Activated CD8-positive, alpha-beta memory T cell treated with anti-CD3 and anti-CD28 coated beads, Interleukin-2, amount 50 U/mL, for 24 hours (primary cell): Measurements from ENCODE around the gene BAZ1A.
A peak's percentile ranks its signal among the peaks of the same experiment; 100 is the strongest.

Source experiments
- DNase-seq: peaks from one replicate; pipeline ENCODE4 v3.0.0-alpha.2; 2020; ENCODE audit errors: extremely low read depth

Gene BAZ1A

GRCh38 chr14:34723867-34724266 lies 151.3 kb downstream of the BAZ1A start:
- DNase-seq = no peak

GRCh38 chr14:34722723-34723545 lies 152.2 kb downstream of the BAZ1A start:
- DNase-seq = no peak

DNA sequence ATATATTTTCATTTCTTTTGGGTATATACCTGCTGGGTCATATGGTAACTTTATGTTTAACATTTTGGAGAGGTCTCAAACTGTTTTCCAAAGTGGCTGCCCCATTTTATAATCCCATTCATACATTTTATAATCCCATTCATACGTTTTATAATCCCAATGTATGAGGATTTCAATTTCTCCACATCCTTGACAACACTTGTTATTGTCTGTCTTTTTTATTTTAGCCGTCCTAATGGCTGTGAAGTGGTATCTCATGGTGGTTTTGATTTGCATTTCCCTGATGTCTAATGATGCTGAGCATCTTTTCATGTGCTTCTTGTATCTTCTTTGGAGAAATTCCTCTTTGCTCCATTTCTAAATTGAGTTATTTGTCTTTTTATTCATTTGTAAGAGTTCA lies 154.0 kb downstream of the BAZ1A start:
- DNase-seq = no peak

- DNase-seq = no peak
Measured at GRCh38 chr14:34718750-34719304, 156.3 kb downstream of the BAZ1A start.

- DNase-seq = no peak
Measured at GRCh38 chr14:34715127-34715863, 159.9 kb downstream of the BAZ1A start.

DNA sequence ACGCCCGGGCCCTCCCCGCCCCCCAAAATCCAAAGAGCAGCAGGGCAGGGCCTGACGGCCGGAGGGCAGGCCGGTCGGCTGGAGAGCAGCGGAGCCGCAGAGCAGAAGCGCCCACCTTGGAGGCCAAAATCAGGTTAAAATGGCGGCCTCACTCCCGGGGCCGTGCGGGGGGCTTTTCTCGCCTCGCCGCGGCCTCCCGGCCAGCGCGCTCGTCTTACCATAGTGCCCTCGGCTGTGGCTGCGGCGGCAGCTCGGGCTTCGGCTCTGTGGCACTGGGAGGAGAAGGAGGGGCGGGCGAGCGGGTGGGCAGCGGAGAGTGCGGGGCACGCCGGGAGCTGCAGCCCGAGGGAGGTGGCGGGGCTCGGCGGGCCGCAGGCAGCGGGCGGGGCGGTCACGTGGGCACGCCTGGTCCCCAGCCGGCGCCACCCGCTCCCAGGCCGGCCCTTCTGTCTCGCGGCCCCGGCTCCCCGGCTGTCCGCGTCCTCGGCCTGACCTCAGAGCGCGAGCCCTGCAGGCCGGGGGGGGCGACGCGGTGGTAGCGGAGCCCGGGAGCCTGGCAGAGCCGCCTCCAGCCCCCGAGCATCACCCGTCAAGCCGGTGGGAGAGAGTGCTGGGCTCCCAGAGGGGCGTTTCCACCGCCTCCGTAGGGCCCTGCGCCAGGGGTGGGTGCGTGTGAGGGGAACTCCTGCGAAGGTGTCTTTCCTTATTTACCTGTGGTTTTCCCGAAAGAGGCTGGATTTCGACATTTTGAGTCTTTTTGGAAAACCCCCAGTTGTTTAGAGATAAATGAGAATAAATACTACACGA lies 160.6 kb downstream of the BAZ1A start, which contains the start of gene CFL2:
TSS of gene CFL2 (minus strand) at position 274 of the 807 bp plus-strand sequence. CDS start at position 221, 53 bp downstream.
- peak; percentile 34 for DNase-seq

GRCh38 chr14:34713681-34714319 lies 161.4 kb downstream of the BAZ1A start:
- no peak for DNase-seq

- DNase-seq = no peak
Measured at GRCh38 chr14:34713122-34713680, 162.0 kb downstream of the BAZ1A start.

GRCh38 chr14:34711796-34712712 lies 163.1 kb downstream of the BAZ1A start:
- no peak for DNase-seq

DNA sequence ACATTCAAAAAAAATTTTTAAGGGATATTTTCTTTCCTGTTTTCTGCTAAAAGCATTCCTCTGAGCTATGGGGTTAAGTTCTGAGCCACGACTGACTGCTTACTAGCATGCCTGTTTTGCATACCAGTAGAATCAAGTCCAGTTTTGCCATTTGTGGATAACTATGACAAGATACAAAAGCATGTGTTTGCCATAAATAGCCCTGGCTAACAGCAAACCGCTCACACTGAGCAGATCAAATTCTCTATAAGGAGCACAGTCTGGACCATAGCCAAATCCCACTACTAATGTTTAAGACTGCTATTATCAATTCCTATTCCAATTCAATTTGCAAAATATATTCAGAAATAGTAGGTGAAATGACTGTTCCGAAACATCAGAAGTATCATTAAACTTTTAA lies 164.0 kb downstream of the BAZ1A start:
- DNase-seq = no peak

GRCh38 chr14:34710744-34711143 lies 164.4 kb downstream of the BAZ1A start:
- DNase-seq = no peak

DNA sequence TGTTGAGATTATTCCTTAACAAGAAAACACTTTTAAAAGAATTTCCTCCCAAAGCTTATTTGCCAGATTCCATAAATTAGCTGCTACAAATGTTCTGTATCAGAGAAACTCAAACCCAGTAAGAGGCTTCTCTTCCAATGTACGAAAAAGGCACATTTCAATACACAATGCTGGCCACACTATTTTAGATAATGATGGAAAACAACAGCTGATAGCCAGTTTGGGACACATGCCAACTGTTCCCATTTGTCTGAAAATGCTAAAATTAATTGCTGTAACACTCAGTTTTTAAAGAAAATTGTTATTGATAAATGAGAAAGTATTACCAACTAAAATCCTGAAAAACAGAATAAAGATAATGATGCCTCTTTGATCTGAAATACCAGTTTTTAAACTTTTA lies 165.2 kb downstream of the BAZ1A start:
- DNase-seq = no peak

- DNase-seq = no peak
Measured at GRCh38 chr14:34707722-34708121, 167.4 kb downstream of the BAZ1A start.
